Peyer's patch (tissue), 4 donors: ENCODE data around the gene CYP19A1.
A peak's percentile ranks its signal among the peaks of the same experiment; 100 is the strongest.

Experiments used
- POLR2A ChIP-seq, 2 donors: fragments of 450-650 bp; IDR thresholded peaks; one replicate each; pipeline ENCODE4 v1.5.1; 2017; ENCODE audit warnings: antibody characterized with exemption in 2 of 2, mild to moderate bottlenecking in 2 of 2, moderate library complexity in 2 of 2
- TF ChIP-seq, protein P1 (sequence below), 6 experiments: fragments of 450-650 bp in 4 of 6; fragments of 200-600 bp in 2 of 6; sonication (generic) in 1 of 6; IDR thresholded peaks; one replicate each; pipeline ENCODE4 v1.5.1; 2017 to 2019; ENCODE audit warnings: antibody characterized with exemption in 6 of 6, mild to moderate bottlenecking in 3 of 6, moderate library complexity in 1 of 6

DNA sequence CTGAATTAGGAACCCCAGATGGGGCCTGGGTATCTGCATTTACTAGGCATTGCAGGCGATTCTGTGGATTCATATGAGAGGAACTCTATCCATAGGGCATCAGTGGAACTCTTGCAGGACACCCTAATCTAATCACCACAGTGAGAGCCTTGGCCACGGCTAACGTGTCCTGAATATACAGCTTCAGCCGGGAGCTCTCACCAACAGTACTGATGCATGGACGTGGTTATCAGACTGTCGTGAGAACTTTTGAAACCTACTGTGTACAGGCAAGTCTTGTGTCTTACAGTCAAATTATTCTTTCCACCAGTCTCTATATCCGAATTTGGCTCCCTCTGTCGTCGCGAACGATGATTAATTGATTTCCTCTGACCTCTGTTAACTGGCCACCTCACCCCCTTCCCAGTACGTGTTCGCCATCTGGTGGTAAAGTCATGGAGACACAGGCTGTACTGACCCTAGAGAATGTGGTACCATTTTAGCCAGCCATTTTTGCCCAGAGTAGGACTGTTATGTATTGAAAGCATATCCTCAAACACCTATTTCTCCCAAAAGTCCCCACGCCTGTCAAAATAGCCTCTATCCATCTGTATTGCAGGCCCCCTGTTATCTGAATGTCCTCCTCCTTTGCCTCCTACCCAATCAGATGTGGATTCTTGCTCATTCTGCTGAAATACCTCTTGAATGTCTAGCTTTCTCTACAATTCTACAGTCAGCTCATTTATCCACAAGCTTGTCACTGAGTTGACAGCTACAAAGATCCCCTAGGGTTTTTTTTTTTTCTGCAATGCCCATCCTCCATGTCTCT is 42.8 kb upstream of the CYP19A1 start:
- TF ChIP-seq POLR2A (IDR thresholded peaks at IDR 0.05) = no peak
- TF ChIP-seq, protein P1, sequence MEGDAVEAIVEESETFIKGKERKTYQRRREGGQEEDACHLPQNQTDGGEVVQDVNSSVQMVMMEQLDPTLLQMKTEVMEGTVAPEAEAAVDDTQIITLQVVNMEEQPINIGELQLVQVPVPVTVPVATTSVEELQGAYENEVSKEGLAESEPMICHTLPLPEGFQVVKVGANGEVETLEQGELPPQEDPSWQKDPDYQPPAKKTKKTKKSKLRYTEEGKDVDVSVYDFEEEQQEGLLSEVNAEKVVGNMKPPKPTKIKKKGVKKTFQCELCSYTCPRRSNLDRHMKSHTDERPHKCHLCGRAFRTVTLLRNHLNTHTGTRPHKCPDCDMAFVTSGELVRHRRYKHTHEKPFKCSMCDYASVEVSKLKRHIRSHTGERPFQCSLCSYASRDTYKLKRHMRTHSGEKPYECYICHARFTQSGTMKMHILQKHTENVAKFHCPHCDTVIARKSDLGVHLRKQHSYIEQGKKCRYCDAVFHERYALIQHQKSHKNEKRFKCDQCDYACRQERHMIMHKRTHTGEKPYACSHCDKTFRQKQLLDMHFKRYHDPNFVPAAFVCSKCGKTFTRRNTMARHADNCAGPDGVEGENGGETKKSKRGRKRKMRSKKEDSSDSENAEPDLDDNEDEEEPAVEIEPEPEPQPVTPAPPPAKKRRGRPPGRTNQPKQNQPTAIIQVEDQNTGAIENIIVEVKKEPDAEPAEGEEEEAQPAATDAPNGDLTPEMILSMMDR (IDR thresholded peaks at IDR 0.05) = peak in 5 of 6 experiments; percentile 63 to 86 (median 80)
